ENCODE results near the gene ABTB2. TPM values are rescaled to one million over a fixed set of nuclear protein-coding genes. Genes with fewer than 3 reads are reported as not detected.

Gene ABTB2
- total RNA-seq, 1 experiment from 2014 or later, result 5.5 TPM

DNA sequence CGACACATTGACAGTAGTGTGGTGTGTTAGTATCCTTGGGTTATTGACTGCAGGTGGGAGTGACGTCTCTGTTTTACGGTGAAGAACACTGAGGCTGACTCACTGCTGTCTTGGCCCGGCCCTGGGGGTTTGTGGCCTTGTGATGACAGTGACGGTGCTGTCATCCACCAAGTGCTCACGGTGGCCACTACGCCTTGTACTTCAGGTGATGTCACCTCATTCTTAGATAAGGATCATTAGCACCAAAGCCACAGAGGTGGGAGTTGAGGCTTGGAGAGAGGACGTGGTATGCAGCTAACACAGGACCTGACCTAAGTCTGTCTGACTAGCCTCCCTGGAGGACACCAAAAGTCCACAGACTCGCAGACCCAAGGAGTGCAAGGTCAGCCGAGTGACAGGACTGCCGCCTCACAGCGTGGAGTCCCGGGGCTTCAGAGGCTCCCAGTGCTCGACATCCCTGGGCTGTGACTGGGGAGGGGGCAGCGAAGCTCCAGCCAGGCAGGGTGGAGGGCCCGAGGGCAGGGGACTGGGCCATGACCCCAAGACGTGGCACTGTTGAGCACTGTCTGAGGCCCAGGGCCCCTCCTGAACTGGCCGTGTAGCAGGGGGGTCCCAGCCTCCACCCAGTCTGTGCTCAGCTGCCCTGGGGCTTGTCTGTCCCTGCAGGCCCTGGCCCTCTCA is 195.9 kb downstream of the ABTB2 start:
- Mint-ChIP-seq H3K27ac (no peak overlapping the region), H3K36me3 (ENCODE audit: insufficient read depth in 1 of 3, low read depth in 3 of 3) (0 out of 7 replicates have a peak, but pooled peaks cover 0 to 5% (median 0%) of the 10 kb centered on the region in 3 experiments), H3K4me1 (no peaks in the 10 kb centered on the region), H3K27me3 (ENCODE audit: low read depth) (no peaks in the 10 kb centered on the region), H3K4me3 (no peak overlapping the region), H3K9me3 (no peaks in the 10 kb centered on the region)
- H4K20me1 ChIP-seq (ENCODE audit: control insufficient read depth, insufficient read depth, insufficient read length), result no peaks in the 10 kb centered on the region
- H2AK5ac ChIP-seq (ENCODE audit: insufficient read length, low read length), result no peak overlapping the region
- no peak overlapping the region for H2BK15ac ChIP-seq (ENCODE audit: low read depth, low read length)
- no peaks in the 10 kb centered on the region for H3K9me3 ChIP-seq (ENCODE audit: control insufficient read depth, low read depth, low read length)
- no peaks in the 10 kb centered on the region for H3K79me1 ChIP-seq (ENCODE audit: insufficient read depth, low read depth, low read length, poor library complexity, severe bottlenecking)
- TF ChIP-seq, protein P1, sequence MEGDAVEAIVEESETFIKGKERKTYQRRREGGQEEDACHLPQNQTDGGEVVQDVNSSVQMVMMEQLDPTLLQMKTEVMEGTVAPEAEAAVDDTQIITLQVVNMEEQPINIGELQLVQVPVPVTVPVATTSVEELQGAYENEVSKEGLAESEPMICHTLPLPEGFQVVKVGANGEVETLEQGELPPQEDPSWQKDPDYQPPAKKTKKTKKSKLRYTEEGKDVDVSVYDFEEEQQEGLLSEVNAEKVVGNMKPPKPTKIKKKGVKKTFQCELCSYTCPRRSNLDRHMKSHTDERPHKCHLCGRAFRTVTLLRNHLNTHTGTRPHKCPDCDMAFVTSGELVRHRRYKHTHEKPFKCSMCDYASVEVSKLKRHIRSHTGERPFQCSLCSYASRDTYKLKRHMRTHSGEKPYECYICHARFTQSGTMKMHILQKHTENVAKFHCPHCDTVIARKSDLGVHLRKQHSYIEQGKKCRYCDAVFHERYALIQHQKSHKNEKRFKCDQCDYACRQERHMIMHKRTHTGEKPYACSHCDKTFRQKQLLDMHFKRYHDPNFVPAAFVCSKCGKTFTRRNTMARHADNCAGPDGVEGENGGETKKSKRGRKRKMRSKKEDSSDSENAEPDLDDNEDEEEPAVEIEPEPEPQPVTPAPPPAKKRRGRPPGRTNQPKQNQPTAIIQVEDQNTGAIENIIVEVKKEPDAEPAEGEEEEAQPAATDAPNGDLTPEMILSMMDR (conservative IDR thresholded peaks at IDR 0.05), result no peak
- H3K4ac ChIP-seq (ENCODE audit: low read depth, low read length), result no peak overlapping the region
- H2AFZ ChIP-seq (ENCODE audit: low read length), result no peak overlapping the region
- no peak overlapping the region for H3K27ac ChIP-seq (ENCODE audit: insufficient read length, low read depth, low read length)
- no peak overlapping the region for H3K14ac ChIP-seq (ENCODE audit: insufficient read depth, low read length)
- no peak overlapping the region for H3K18ac ChIP-seq (ENCODE audit: insufficient read length, low read depth, low read length)
- H3K27me3 ChIP-seq (ENCODE audit: insufficient read depth, low read length), result no peaks in the 10 kb centered on the region
- no peaks in the 10 kb centered on the region for H3K23me2 ChIP-seq (ENCODE audit: insufficient read length, low read depth, low read length, poor library complexity, severe bottlenecking)
- H4K91ac ChIP-seq (ENCODE audit: insufficient read length, low read depth, low read length), result no peak overlapping the region
- H3K56ac ChIP-seq (ENCODE audit: insufficient read length, low read depth, low read length), result no peak overlapping the region
- no peak overlapping the region for H3K4me2 ChIP-seq (ENCODE audit: insufficient read depth, insufficient read length, low read length)
- no peak overlapping the region for H3K9ac ChIP-seq (ENCODE audit: extremely low read depth, insufficient read length, low read length)
- no peaks in the 10 kb centered on the region for H3K4me1 ChIP-seq (ENCODE audit: insufficient read depth, low read length)
- no peak overlapping the region for H2BK120ac ChIP-seq (ENCODE audit: low read depth, low read length, poor library complexity, severe bottlenecking)
- no peak overlapping the region for H4K5ac ChIP-seq (ENCODE audit: insufficient read length, low read depth, low read length)
- H3T11ph ChIP-seq (ENCODE audit: low read length), result no peak overlapping the region
- no peak overlapping the region for H2BK5ac ChIP-seq (ENCODE audit: insufficient read length, low read length)
- H2BK12ac ChIP-seq (ENCODE audit: insufficient read length, low read depth, low read length), result no peak overlapping the region
- H2BK20ac ChIP-seq (ENCODE audit: low read depth, low read length, poor library complexity, severe bottlenecking), result no peak overlapping the region
- no peak overlapping the region for H3K23ac ChIP-seq (ENCODE audit: insufficient read length, low read depth, low read length)
- no peaks in the 10 kb centered on the region for H3K79me2 ChIP-seq (ENCODE audit: insufficient read depth, low read length)
- DNase-seq, result no peak
- no CpG with 5 or more reads among the region's 18 CpGs for WGBS (ENCODE audit: extremely low coverage, insufficient read length, low lambda C conversion rate)
- H4K8ac ChIP-seq (replicated peaks; ENCODE audit: insufficient read length, low read depth, low read length), result no peak overlapping the region
